GM12873 (cell line): ENCODE data around the gene KBTBD7.

ENCODE experiments used
- CTCF ChIP-seq: IDR thresholded peaks from 2 replicates; pipeline ENCODE4 v1.5.1; 2012; ENCODE audit warnings: low read depth, mild to moderate bottlenecking, moderate library complexity, low read length, control low read depth; ENCODE audit not compliant: insufficient read depth; ENCODE audit errors: missing control alignments

Gene KBTBD7

GRCh38 chr13:41152005-41152404 is 42.4 kb downstream of the KBTBD7 start:
- no peak for TF ChIP-seq CTCF

GRCh38 chr13:41150058-41150457 is 44.3 kb downstream of the KBTBD7 start:
- TF ChIP-seq CTCF: no peak

GRCh38 chr13:41148419-41149283 is 45.7 kb downstream of the KBTBD7 start:
- no peak for TF ChIP-seq CTCF

- TF ChIP-seq CTCF: no peak
These were observed 49.0 kb downstream of the KBTBD7 start for GRCh38 chr13:41145136-41145908.

- TF ChIP-seq CTCF: no peak
These were observed 49.8 kb downstream of the KBTBD7 start for GRCh38 chr13:41144576-41144975.
